Measurements from ENCODE around the gene DRC1.

Gene DRC1

DNA sequence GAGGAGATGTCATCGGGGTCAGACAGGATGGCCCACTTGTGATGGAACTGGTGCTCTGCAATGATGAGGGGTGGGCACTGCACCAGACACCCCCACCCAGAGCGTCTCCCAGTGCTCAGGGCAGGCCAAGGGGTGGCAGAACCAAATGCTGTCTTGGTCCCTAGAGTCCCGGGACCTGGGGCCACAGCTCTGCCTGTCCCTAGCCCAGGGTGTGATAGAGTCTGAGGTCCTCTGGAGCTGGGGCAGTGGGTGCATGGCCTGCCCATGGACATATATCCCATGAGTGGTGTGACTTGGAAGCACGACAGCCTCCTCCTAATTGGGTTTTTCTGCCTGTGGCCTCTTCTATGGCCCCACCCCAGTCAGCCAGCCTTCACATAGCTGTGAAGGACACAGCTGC is 82.9 kb downstream of the DRC1 start:
- TF ChIP-seq POLR2AphosphoS5 (IDR thresholded peaks at IDR 0.05; ENCODE audit: low read depth, low read length) (no peak), SIN3A (IDR thresholded peaks at IDR 0.05; ENCODE audit: borderline replicate concordance, insufficient read depth, low read length) (no peak), TAF1 (IDR thresholded peaks at IDR 0.05; ENCODE audit: borderline replicate concordance, insufficient read depth, low read length) (no peak), FOXP2 (optimal IDR thresholded peaks at IDR 0.05; ENCODE audit: borderline replicate concordance, extremely low read depth, extremely low read length, insufficient read depth) (no peak)
- TF ChIP-seq, protein P1, sequence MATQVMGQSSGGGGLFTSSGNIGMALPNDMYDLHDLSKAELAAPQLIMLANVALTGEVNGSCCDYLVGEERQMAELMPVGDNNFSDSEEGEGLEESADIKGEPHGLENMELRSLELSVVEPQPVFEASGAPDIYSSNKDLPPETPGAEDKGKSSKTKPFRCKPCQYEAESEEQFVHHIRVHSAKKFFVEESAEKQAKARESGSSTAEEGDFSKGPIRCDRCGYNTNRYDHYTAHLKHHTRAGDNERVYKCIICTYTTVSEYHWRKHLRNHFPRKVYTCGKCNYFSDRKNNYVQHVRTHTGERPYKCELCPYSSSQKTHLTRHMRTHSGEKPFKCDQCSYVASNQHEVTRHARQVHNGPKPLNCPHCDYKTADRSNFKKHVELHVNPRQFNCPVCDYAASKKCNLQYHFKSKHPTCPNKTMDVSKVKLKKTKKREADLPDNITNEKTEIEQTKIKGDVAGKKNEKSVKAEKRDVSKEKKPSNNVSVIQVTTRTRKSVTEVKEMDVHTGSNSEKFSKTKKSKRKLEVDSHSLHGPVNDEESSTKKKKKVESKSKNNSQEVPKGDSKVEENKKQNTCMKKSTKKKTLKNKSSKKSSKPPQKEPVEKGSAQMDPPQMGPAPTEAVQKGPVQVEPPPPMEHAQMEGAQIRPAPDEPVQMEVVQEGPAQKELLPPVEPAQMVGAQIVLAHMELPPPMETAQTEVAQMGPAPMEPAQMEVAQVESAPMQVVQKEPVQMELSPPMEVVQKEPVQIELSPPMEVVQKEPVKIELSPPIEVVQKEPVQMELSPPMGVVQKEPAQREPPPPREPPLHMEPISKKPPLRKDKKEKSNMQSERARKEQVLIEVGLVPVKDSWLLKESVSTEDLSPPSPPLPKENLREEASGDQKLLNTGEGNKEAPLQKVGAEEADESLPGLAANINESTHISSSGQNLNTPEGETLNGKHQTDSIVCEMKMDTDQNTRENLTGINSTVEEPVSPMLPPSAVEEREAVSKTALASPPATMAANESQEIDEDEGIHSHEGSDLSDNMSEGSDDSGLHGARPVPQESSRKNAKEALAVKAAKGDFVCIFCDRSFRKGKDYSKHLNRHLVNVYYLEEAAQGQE (IDR thresholded peaks at IDR 0.05; ENCODE audit: insufficient read depth in 1 of 2, low read depth in 2 of 2, low read length in 2 of 2): no peak

DNA sequence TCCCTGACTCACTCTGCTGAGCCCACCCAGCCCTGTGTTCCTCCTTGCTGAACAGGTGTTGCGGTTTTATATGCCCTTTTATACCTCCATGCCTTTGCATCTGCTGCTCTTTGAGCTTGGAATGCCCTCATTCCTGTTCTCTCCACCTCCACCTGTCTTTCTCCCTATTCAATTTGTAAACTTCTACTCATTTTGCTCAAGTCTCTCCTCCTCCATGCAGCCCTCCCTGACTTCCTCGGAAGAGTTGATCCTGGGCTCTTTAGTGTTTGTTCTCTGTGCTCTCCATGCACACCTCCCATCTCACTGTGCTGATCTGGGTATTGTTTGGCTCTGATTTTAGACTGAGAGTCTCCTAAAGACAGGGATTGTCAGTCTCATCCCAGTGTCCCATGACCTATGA is 83.4 kb downstream of the DRC1 start:
- TF ChIP-seq FOXP2 (optimal IDR thresholded peaks at IDR 0.05; ENCODE audit: borderline replicate concordance, extremely low read depth, extremely low read length, insufficient read depth): no peak
- TF ChIP-seq POLR2AphosphoS5 (IDR thresholded peaks at IDR 0.05; ENCODE audit: low read depth, low read length): no peak
- TF ChIP-seq, protein P1 (IDR thresholded peaks at IDR 0.05; ENCODE audit: insufficient read depth in 1 of 2, low read depth in 2 of 2, low read length in 2 of 2): no peak

DNA sequence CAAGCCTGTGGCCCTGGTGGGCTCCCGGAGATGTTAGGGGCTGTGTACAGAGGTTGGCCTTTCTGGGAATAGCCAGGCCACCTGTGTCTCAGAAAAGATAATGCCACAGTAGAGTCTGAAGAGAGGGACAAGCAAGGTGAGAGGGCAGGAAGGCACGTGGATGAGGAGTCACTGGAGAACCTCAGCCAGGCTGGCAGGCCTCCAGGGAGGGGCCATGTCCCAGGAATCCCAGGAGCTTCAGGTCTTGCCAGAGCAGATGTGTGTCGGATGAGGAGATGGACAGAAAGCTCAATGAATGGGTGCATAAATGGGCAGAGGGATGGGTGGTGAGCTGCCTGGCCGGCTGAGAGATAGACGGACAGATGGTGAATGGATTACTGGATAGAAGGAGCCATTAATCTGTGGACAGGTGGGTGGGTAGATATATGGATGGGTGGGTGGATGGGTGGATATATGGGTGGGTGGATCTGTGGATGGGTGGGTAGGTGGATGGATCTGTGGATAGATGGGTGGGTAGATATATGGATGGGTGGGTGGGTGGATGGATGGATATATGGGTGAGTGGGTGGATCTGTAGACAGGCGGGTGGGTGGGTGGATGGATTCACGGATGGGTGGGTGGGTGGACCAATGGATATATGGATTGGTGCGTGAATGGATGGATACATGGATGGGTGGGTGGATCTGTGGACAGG is 84.2 kb downstream of the DRC1 start:
- TF ChIP-seq SIN3A (IDR thresholded peaks at IDR 0.05; ENCODE audit: borderline replicate concordance, insufficient read depth, low read length) (no peak), TAF1 (IDR thresholded peaks at IDR 0.05; ENCODE audit: borderline replicate concordance, insufficient read depth, low read length) (no peak), POLR2AphosphoS5 (IDR thresholded peaks at IDR 0.05; ENCODE audit: low read depth, low read length) (no peak), FOXP2 (optimal IDR thresholded peaks at IDR 0.05; ENCODE audit: borderline replicate concordance, extremely low read depth, extremely low read length, insufficient read depth) (no peak)
- TF ChIP-seq, protein P1 (IDR thresholded peaks at IDR 0.05; ENCODE audit: insufficient read depth in 1 of 2, low read depth in 2 of 2, low read length in 2 of 2): no peak

DNA sequence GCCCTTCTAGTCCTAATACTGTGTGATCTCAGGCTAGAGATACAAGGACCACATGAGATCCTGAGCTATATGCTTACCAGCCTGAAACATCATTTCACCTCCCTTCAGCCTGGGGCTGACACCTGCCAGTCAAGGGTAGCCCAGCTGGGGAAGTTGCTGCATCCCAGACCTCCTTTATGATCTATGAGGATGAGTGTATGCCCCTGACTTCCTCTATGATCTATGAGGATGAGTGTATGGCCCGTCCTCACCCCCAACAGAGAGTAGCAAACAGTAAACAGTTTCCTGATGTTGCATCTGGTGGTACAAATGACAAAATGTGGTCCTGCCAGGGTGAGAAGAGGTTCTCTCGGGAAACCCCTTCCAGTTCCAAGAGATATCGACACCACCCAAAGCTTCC is 85.1 kb downstream of the DRC1 start:
- TF ChIP-seq SIN3A (IDR thresholded peaks at IDR 0.05; ENCODE audit: borderline replicate concordance, insufficient read depth, low read length) (no peak), FOXP2 (optimal IDR thresholded peaks at IDR 0.05; ENCODE audit: borderline replicate concordance, extremely low read depth, extremely low read length, insufficient read depth) (no peak), POLR2AphosphoS5 (IDR thresholded peaks at IDR 0.05; ENCODE audit: low read depth, low read length) (no peak), TAF1 (IDR thresholded peaks at IDR 0.05; ENCODE audit: borderline replicate concordance, insufficient read depth, low read length) (no peak)
- TF ChIP-seq, protein P1 (IDR thresholded peaks at IDR 0.05; ENCODE audit: insufficient read depth in 1 of 2, low read depth in 2 of 2, low read length in 2 of 2): no peak

DNA sequence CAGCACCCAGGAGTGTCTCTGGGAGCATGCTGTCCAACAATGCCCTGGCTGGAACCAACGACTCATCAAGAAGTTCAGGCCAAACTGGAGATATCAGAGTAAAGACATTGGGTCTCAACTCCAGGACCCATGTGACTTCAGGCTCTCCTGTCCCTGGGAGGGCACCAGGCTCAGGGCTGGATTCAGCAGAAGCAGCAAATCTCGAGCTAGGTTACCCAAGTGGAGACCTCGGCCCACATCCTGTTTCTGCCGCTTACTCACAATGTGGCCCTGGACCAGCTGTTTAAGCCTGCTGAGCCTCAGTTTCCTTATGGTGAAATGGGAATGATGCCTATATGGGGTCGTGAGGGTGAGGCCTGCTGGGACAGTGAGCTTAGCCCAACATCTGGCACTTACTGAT is 85.5 kb downstream of the DRC1 start:
- TF ChIP-seq POLR2AphosphoS5 (IDR thresholded peaks at IDR 0.05; ENCODE audit: low read depth, low read length) (no peak), TAF1 (IDR thresholded peaks at IDR 0.05; ENCODE audit: borderline replicate concordance, insufficient read depth, low read length) (no peak)
